GM18909 (cell line): ENCODE results near the gene C10orf53.

ENCODE experiments used
- ATAC-seq: cut with Tn5 transposase; IDR thresholded peaks from one replicate; pipeline ENCODE4 v1.9.1; 2021; ENCODE audit warnings: mild to moderate bottlenecking; ENCODE audit not compliant: unreplicated experiment, poor library complexity

C10orf53 gene, protein sequence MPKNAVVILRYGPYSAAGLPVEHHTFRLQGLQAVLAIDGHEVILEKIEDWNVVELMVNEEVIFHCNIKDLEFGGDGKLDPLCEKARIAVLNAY

GRCh38 chr10:49679480-49679893 lies at the start of gene C10orf53:
C10orf53 (plus strand) TSS chr10:49679651; CDS start chr10:49679698, 47 bp downstream.
- ATAC-seq = no peak

GRCh38 chr10:49631975-49632374 lies 47.5 kb upstream of the C10orf53 start:
- no peak for ATAC-seq

DNA sequence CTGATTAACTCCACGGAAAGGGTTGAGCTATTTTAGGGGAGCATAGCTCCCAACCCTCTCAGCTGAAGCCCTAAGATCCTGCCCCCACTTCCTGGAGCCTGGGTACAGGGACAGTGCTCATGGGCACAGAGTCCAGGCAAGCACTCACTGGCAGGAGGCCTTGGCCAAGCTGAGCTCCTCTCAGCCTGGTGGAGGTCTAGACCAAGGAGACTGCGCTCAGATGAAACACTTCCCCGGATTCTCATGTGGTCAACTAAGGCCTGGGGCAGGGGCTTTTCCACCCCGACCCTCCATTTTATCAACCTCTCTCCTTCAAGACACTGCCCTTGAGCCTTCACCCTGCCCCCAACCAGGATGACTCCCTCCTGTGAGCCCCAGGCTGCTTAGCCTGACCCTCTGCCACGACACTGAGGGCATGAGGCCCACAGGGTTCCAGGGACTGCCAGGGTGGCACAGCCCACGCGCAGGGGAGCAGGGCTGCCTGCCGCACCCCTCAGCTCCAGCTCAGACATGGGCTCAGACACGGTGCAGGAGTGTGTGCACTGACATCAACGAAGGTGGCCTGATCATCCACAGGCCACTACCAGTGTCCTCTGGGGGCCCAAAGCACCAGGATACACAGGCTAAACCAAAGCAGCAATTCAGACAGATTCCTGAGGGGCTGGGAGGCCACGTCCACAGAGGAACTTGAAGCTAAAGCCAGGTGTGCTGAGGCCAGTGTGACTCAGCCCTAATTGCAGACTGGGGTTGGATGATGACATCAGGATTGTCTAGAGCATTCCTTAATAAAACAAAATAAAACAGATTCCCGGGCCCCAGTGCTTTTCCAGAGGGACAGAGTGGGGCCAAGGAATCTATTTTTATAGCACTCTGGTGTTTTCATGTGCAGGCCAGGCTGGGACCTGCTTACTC lies 46.8 kb upstream of the C10orf53 start:
- ATAC-seq = no peak

- no peak for ATAC-seq
Observed at GRCh38 chr10:49633327-49634068, 46.0 kb upstream of the C10orf53 start.

DNA sequence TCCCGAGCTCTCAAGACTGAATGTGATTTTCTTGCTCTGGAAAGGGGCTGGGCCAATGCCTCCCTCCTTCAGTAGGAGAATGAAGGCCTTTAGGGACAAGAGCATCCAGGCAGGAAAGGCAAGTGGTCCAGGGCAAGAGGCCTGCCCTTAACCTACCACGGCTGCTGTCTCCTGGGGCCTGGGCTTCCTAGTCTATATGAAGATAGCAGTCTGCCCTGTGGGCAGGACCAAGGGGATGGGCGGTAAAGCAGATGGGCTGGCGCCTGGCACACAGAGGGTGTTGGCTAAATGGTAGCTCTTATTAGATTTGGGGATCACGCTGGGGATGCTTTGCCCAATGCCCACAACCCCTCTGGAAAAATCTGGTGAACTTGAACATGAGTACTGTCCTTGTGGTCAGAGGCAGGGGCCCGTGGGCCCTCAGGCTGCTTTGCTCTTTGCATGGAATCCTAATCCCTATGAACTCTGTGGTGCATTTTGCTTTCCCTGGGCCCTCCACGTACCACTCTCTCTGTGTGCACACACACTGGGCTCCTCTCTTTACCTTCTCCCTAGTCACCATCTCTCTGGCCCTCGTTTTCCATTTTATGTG lies 45.3 kb upstream of the C10orf53 start:
- ATAC-seq = no peak

DNA sequence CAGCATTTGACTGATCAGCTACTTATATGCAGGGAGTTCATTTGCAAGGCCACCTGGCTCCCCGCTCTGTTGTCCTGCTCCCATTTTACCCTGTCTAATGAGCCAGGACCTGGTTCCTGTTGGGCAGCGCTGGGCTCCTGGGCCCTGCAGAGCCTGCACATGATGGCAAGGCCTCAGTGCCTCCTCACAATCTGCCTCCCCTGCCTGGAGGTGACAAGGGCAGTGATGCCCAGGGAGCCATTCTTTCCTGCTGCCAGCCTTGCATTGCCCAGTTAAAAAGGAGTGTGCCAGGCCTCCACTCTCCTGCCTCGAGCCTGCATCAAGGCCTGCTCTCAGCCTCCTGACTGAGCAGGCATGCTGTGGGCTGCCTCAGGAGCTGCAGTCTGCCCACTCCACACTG lies 37.1 kb upstream of the C10orf53 start:
- no peak for ATAC-seq

GRCh38 chr10:49643241-49644034 lies 36.0 kb upstream of the C10orf53 start:
- no peak for ATAC-seq

GRCh38 chr10:49644035-49644646 lies 35.3 kb upstream of the C10orf53 start:
- ATAC-seq = no peak

GRCh38 chr10:49645417-49645816 lies 34.0 kb upstream of the C10orf53 start:
- no peak for ATAC-seq

- no peak for ATAC-seq
Observed at GRCh38 chr10:49645871-49646870, 33.3 kb upstream of the C10orf53 start.

- no peak for ATAC-seq
Observed at GRCh38 chr10:49647554-49647953, 31.9 kb upstream of the C10orf53 start.

GRCh38 chr10:49647985-49648795 lies 31.3 kb upstream of the C10orf53 start:
- ATAC-seq = no peak

DNA sequence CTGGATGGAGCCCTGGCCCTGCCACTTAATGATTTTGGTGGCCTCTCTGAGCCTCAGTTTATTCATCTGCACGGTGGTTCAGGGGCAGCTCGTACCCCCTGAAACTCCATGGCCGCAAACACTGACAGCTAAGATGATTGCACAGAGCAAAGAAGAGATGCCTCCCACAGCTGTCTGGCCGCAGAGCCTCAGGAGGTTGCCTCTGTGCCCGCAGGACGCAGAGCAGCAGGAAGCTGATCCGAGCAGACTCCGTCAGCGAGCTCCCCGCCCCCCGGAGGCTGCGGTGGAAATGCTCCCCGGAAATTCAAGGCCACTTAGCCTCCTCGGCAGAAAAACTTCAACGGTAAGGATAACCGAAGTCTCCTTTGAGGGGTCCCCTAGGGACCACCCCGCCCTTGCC lies 30.2 kb upstream of the C10orf53 start:
- no peak for ATAC-seq

GRCh38 chr10:49649936-49650723 lies 29.3 kb upstream of the C10orf53 start:
- ATAC-seq = no peak

DNA sequence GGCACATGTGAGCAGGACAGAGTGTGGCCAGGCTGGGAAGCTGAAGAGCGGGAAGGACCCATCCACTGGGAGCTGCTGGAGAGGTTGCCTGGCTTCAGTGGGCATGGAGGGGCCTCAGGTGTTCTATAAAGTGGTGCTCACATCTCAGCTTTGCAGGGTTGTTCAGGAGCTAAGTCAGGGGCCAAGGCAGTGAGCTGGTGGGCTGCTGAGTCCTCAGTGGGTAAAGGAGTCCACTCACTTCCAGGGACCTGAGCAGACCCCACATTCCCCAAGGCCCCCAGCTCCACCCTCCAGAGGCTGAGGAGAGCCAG lies 28.8 kb upstream of the C10orf53 start:
- ATAC-seq = no peak

DNA sequence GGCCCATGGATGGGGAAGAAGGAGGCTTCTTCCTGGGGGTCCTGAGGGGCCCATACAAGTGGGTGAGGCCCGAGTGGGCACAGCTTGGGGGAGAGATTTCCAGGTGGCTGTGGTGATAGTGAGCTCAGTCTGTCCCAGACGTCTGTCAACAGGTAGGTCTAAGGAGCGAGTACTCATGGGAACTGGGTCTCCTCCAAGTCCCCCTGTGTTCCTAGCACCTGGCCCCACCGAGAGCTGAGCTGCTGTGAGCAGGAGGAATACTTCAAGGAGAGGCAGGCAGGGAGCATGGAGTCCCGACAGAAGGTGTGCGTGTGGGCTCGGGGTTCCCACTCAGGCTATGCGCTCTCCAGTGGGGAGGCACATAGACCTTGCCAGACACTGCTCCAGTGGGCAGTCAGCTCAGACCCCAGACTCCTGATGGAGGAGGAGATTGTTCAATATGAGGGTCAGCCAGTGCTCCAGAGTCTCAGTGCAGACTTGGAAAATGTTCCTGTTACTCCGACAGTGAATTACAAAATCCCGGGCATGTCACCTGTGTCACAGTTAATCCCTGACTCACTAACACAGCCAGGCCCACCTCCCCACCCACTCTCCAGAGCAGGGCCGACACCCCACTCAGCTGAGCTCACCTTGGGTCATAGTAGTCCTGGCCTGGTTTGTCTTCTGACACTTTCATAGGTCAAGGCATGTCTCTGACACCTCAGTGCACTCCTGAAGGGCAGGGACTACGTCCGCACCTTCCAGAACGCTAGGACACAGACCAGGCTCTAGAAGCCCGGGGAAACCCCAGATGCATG lies 28.2 kb upstream of the C10orf53 start:
- no peak for ATAC-seq
